Kidney (tissue), 14 donors: Measurements from ENCODE around the gene RBMX. TPM values are rescaled to one million over a fixed set of nuclear protein-coding genes. Genes with fewer than 3 reads are reported as not detected.

Experiments
- DNase-seq, 5 donors: peaks; one replicate each; pipeline ENCODE4 v3.0.0-alpha.2; 2013 to 2020
- FAIRE-seq: peaks from 2 replicates; lab custom pipeline; 2012; peaks lifted over from hg19 to GRCh38; lab: Jason Lieb, UNC
- H3K27ac ChIP-seq, 2 donors: one replicate each; pipeline ENCODE4 v1.7.0; 2013; ENCODE audit warnings: low read depth in 2 of 2, low read length in 2 of 2, inconsistent platforms in 1 of 2
- H3K27me3 ChIP-seq: one replicate; pipeline ENCODE4 v1.7.1; 2013; ENCODE audit warnings: low read length, inconsistent platforms; ENCODE audit not compliant: control insufficient read depth, insufficient read depth
- H3K36me3 ChIP-seq, 3 donors: one replicate each; pipeline versions ENCODE4 v1.7.0 to v1.7.1; 2013; ENCODE audit warnings: low read length in 3 of 3, control low read depth in 1 of 3, inconsistent platforms in 1 of 3; ENCODE audit not compliant: insufficient read depth in 3 of 3, control insufficient read depth in 2 of 3
- H3K4me1 ChIP-seq, 3 donors: one replicate each; pipeline versions ENCODE4 v1.7.0 to v1.7.1; 2013; ENCODE audit warnings: low read length in 3 of 3, inconsistent platforms in 1 of 3, low read depth in 1 of 3; ENCODE audit not compliant: control insufficient read depth in 2 of 3, insufficient read depth in 2 of 3
- H3K4me3 ChIP-seq, 3 donors: one replicate each; pipeline versions ENCODE4 v1.7.0 to v1.8.1; 2013; ENCODE audit warnings: low read length in 3 of 3, control low read depth in 1 of 3, inconsistent platforms in 1 of 3
- H3K9ac ChIP-seq, 3 donors: one replicate each; pipeline versions ENCODE4 v1.7.0 to v1.7.1; 2013; ENCODE audit warnings: low read length in 3 of 3, control low read depth in 1 of 3, inconsistent platforms in 1 of 3
- H3K9me3 ChIP-seq, 3 donors: one replicate each; pipeline versions ENCODE4 v1.7.0 to v1.7.1; 2013; ENCODE audit warnings: low read length in 3 of 3, control low read depth in 1 of 3, inconsistent platforms in 1 of 3; ENCODE audit not compliant: control insufficient read depth in 2 of 3, insufficient read depth in 1 of 3
- CTCF ChIP-seq: IDR thresholded peaks from 3 replicates; pipeline ENCODE4 v1.5.1; 2012; ENCODE audit warnings: mild to moderate bottlenecking, moderate library complexity, borderline replicate concordance; ENCODE audit not compliant: insufficient read depth; ENCODE audit errors: extremely low read depth
- intact Hi-C: fragments of 100-400 bp; cut with DNase I; formaldehyde crosslinking; loops from one replicate; pipeline ENCODE4 v1.11.1; 2022
- polyA plus RNA-seq: library from polyadenylated mRNA; stranded (reverse); fragments of 350-450 nt; fragmentation: Illumina TruSeq; extraction: RNeasy Lipid Tissue Mini Kit (QIAGEN cat#74804); gene quantifications from one replicate; pipeline ENCODE4 v1.2.3, GENCODE V29; 2014; ENCODE audit warnings: low read depth, low replicate concordance; ENCODE audit not compliant: insufficient read depth
- total RNA-seq: library from RNA; stranded (reverse); fragmentation: NEBNext Ultra II Directional; extraction: Animal tissue kit (Norgen Biotek cat#: 25700); gene quantifications from one replicate; pipeline ENCODE4 v1.2.1, GENCODE V29; 2021
- donor health status: control.
- donor health status: control.
- donor health status: control.
- donor health status: control.
- donor health status: control.
- donor health status: DM: yes; HTN: yes; CAD: no.
- donor health status: Normal renal cell carcinoma (clear cell type).

RBMX gene
- total and polyA plus RNA-seq, 2 donors from 2014 or later, result 95.0 to 143 TPM

- peak overlapping the region; percentile 41 to 67 (median 65) for H3K9ac ChIP-seq
- H3K9me3 ChIP-seq, result no peaks in the 10 kb centered on the region
- no peaks in the 10 kb centered on the region for H3K4me1 ChIP-seq
- H3K4me3 ChIP-seq, result peak overlapping the region; percentile 83 to 92 (median 84)
- TF ChIP-seq CTCF, result no peak
- H3K27me3 ChIP-seq, result no peaks in the 10 kb centered on the region
- H3K27ac ChIP-seq, result peak overlapping the region; percentile 69 to 80
- DNase-seq (peak; percentile 87 to 97 (median 91)), FAIRE-seq (peak; percentile 89)
- intact Hi-C loops, result no loop called here
- H3K36me3 ChIP-seq, result no peaks in the 10 kb centered on the region
These were observed 29.4 kb upstream of the RBMX start for GRCh38 chrX:136909706-136910564.

- no peaks in the 10 kb centered on the region for H3K27me3 ChIP-seq
These were observed 28.7 kb upstream of the RBMX start for GRCh38 chrX:136909119-136909705.

GRCh38 chrX:136907621-136908020, 27.1 kb upstream of the RBMX start:
- intact Hi-C loops, result no loop called here
- Histone ChIP-seq H3K36me3 (no peaks in the 10 kb centered on the region), H3K27me3 (no peaks in the 10 kb centered on the region), H3K9ac (no peak overlapping the region), H3K27ac (no peak overlapping the region), H3K4me1 (no peaks in the 10 kb centered on the region), H3K4me3 (no peak overlapping the region), H3K9me3 (no peaks in the 10 kb centered on the region)
- DNase-seq (peak in 1 of 5 donors; percentile 24), FAIRE-seq (no peak)
- TF ChIP-seq CTCF, result no peak

More at GRCh38 chrX:136909119-136909705, 28.7 kb upstream of the RBMX start:
- H3K27ac ChIP-seq, result peak overlapping the region; percentile 69 to 80
- no peaks in the 10 kb centered on the region for H3K36me3 ChIP-seq
- peak overlapping the region; percentile 41 to 67 (median 65) for H3K9ac ChIP-seq
- DNase-seq (peak; percentile 79 to 93 (median 86)), FAIRE-seq (no peak)
- peak overlapping the region; percentile 83 to 92 (median 84) for H3K4me3 ChIP-seq
- H3K9me3 ChIP-seq, result no peaks in the 10 kb centered on the region
- intact Hi-C loops, result no loop called here
- no peak for TF ChIP-seq CTCF
- no peaks in the 10 kb centered on the region for H3K4me1 ChIP-seq
